SK-N-SH treated with all-trans-retinoic acid at 6 μM for 48 hours (cell line): Measurements from ENCODE around the gene ADD3.

Experiments used
- ARNTL ChIP-seq: fragments of 450-650 bp; formaldehyde crosslinking; IDR thresholded peaks from 2 replicates; pipeline ENCODE4 v1.5.0; 2020; ENCODE audit warnings: low read depth, mild to moderate bottlenecking, moderate library complexity, borderline replicate concordance
- CSDC2 ChIP-seq: fragments of 250-450 bp; sonication (Bioruptor Pico); IDR thresholded peaks from 2 replicates; pipeline ENCODE4 v1.5.0; 2020; ENCODE audit warnings: mild to moderate bottlenecking, moderate library complexity
- GLIS3 ChIP-seq: fragments of 250-450 bp; sonication (Bioruptor Pico); IDR thresholded peaks from 2 replicates; pipeline ENCODE4 v1.5.0; 2020; ENCODE audit warnings: mild to moderate bottlenecking, moderate library complexity
- ISL1 ChIP-seq: fragments of 250-450 bp; sonication (Bioruptor Pico); IDR thresholded peaks from 2 replicates; pipeline ENCODE4 v2.1.2; 2022; ENCODE audit warnings: mild to moderate bottlenecking, moderate library complexity
- ZFP3 ChIP-seq: fragments of 250-450 bp; sonication (Bioruptor Pico); IDR thresholded peaks from 2 replicates; pipeline ENCODE4 v1.5.0; 2020; ENCODE audit warnings: mild to moderate bottlenecking, moderate library complexity
- ZFP30 ChIP-seq: fragments of 450-650 bp; formaldehyde crosslinking; IDR thresholded peaks from 2 replicates; pipeline ENCODE4 v1.5.0; 2022; ENCODE audit warnings: mild to moderate bottlenecking, moderate library complexity
- ZNF565 ChIP-seq: fragments of 450-650 bp; formaldehyde crosslinking; conservative IDR thresholded peaks from 2 replicates; pipeline ENCODE4 v1.5.0; 2020; ENCODE audit warnings: low read depth, mild to moderate bottlenecking, moderate library complexity
- ZNF70 ChIP-seq: fragments of 450-650 bp; formaldehyde crosslinking; IDR thresholded peaks from 2 replicates; pipeline ENCODE4 v1.5.0; 2020; ENCODE audit warnings: mild to moderate bottlenecking, moderate library complexity
- TF ChIP-seq, protein P1 (sequence below): fragments of 250-450 bp; sonication (Bioruptor Pico); IDR thresholded peaks from 2 replicates; pipeline ENCODE4 v1.8.0; 2021; ENCODE audit warnings: low read depth, mild to moderate bottlenecking, moderate library complexity, borderline replicate concordance
- TF ChIP-seq, protein P2 (sequence below): fragments of 250-450 bp; sonication (Bioruptor Pico); IDR thresholded peaks from 2 replicates; pipeline ENCODE4 v1.5.0; 2020; ENCODE audit warnings: mild to moderate bottlenecking, moderate library complexity
- TF ChIP-seq, protein P3 (sequence below): fragments of 250-450 bp; sonication (Bioruptor Pico); IDR thresholded peaks from 2 replicates; pipeline ENCODE4 v1.5.1; 2020; ENCODE audit warnings: low read depth, mild to moderate bottlenecking, moderate library complexity
- TF ChIP-seq, protein P4 (sequence below): fragments of 250-450 bp; sonication (Bioruptor Pico); IDR thresholded peaks from 2 replicates; pipeline ENCODE4 v1.5.1; 2021; ENCODE audit warnings: mild to moderate bottlenecking, moderate library complexity
- TF ChIP-seq, protein P5 (sequence below): fragments of 250-450 bp; sonication (Bioruptor Pico); IDR thresholded peaks from 2 replicates; pipeline ENCODE4 v1.8.0; 2020; ENCODE audit warnings: mild to moderate bottlenecking, moderate library complexity, borderline replicate concordance

DNA sequence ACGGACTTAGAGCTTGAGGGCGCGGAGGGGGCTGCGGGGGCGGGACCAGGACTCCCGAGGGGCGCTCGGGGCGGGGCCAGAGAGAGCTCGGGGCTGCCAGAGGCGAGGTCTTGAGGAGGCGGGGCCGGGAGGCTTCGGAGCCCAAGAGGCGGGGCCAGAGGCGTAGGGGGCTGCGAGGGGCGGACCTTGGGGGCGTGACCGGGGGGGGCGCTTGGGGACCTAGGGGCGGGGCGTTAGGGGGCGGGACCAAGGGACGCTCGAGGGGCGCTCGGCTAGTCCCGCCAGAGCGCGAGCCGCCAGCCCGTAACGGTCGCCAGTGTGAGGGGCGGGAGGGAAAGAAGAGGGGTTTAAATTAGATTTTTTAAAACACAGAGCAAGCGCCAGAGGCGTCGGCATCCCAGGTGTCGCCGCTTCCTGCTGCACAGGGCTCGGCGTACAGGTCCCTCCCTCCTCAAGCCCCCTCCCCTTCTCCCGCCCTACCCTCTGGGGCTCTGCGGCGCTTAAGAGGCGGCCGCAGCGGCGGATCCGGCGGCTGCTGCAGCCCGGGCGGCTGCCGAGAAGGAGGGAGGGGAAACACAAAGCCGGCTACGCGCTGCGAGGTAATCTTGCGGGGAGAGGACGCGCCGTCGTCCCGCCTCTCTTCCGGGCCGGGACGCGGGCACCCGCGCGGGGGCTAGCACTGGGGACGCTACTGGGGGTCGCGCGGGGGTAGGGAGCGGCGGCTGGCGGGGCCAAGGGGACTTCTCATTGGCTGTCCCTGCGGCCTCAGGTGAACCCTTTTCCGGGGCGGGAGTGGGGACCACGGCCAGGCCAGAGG lies at the start of gene ADD3:
- TF ChIP-seq ARNTL (CRISPR knock-in tag) (no peak), ISL1 (no peak), ZNF565 (CRISPR knock-in tag) (no peak), ZNF70 (CRISPR knock-in tag) (no peak), GLIS3 (CRISPR knock-in tag) (no peak), ZFP30 (CRISPR knock-in tag) (no peak), CSDC2 (CRISPR knock-in tag) (no peak), ZFP3 (no peak)
- TF ChIP-seq, protein P1, sequence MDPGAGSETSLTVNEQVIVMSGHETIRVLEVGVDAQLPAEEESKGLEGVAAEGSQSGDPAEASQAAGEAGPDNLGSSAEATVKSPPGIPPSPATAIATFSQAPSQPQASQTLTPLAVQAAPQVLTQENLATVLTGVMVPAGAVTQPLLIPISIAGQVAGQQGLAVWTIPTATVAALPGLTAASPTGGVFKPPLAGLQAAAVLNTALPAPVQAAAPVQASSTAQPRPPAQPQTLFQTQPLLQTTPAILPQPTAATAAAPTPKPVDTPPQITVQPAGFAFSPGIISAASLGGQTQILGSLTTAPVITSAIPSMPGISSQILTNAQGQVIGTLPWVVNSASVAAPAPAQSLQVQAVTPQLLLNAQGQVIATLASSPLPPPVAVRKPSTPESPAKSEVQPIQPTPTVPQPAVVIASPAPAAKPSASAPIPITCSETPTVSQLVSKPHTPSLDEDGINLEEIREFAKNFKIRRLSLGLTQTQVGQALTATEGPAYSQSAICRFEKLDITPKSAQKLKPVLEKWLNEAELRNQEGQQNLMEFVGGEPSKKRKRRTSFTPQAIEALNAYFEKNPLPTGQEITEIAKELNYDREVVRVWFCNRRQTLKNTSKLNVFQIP (CRISPR knock-in tag): no peak
- TF ChIP-seq, protein P2, sequence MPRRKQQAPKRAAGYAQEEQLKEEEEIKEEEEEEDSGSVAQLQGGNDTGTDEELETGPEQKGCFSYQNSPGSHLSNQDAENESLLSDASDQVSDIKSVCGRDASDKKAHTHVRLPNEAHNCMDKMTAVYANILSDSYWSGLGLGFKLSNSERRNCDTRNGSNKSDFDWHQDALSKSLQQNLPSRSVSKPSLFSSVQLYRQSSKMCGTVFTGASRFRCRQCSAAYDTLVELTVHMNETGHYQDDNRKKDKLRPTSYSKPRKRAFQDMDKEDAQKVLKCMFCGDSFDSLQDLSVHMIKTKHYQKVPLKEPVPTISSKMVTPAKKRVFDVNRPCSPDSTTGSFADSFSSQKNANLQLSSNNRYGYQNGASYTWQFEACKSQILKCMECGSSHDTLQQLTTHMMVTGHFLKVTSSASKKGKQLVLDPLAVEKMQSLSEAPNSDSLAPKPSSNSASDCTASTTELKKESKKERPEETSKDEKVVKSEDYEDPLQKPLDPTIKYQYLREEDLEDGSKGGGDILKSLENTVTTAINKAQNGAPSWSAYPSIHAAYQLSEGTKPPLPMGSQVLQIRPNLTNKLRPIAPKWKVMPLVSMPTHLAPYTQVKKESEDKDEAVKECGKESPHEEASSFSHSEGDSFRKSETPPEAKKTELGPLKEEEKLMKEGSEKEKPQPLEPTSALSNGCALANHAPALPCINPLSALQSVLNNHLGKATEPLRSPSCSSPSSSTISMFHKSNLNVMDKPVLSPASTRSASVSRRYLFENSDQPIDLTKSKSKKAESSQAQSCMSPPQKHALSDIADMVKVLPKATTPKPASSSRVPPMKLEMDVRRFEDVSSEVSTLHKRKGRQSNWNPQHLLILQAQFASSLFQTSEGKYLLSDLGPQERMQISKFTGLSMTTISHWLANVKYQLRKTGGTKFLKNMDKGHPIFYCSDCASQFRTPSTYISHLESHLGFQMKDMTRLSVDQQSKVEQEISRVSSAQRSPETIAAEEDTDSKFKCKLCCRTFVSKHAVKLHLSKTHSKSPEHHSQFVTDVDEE: no peak
- TF ChIP-seq, protein P3, sequence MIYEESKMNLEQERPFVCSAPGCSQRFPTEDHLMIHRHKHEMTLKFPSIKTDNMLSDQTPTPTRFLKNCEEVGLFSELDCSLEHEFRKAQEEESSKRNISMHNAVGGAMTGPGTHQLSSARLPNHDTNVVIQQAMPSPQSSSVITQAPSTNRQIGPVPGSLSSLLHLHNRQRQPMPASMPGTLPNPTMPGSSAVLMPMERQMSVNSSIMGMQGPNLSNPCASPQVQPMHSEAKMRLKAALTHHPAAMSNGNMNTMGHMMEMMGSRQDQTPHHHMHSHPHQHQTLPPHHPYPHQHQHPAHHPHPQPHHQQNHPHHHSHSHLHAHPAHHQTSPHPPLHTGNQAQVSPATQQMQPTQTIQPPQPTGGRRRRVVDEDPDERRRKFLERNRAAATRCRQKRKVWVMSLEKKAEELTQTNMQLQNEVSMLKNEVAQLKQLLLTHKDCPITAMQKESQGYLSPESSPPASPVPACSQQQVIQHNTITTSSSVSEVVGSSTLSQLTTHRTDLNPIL (CRISPR knock-in tag): no peak
- TF ChIP-seq, protein P4, sequence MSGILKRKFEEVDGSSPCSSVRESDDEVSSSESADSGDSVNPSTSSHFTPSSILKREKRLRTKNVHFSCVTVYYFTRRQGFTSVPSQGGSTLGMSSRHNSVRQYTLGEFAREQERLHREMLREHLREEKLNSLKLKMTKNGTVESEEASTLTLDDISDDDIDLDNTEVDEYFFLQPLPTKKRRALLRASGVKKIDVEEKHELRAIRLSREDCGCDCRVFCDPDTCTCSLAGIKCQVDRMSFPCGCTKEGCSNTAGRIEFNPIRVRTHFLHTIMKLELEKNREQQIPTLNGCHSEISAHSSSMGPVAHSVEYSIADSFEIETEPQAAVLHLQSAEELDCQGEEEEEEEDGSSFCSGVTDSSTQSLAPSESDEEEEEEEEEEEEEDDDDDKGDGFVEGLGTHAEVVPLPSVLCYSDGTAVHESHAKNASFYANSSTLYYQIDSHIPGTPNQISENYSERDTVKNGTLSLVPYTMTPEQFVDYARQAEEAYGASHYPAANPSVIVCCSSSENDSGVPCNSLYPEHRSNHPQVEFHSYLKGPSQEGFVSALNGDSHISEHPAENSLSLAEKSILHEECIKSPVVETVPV (CRISPR knock-in tag): no peak
- TF ChIP-seq, protein P5, sequence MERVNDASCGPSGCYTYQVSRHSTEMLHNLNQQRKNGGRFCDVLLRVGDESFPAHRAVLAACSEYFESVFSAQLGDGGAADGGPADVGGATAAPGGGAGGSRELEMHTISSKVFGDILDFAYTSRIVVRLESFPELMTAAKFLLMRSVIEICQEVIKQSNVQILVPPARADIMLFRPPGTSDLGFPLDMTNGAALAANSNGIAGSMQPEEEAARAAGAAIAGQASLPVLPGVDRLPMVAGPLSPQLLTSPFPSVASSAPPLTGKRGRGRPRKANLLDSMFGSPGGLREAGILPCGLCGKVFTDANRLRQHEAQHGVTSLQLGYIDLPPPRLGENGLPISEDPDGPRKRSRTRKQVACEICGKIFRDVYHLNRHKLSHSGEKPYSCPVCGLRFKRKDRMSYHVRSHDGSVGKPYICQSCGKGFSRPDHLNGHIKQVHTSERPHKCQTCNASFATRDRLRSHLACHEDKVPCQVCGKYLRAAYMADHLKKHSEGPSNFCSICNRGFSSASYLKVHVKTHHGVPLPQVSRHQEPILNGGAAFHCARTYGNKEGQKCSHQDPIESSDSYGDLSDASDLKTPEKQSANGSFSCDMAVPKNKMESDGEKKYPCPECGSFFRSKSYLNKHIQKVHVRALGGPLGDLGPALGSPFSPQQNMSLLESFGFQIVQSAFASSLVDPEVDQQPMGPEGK (CRISPR knock-in tag): peak; percentile 43; the same call in 1 of the 2 replicates
